Measurements from ENCODE around the gene SENP1. TPM values are rescaled to one million over a fixed set of nuclear protein-coding genes. Genes with fewer than 3 reads are reported as not detected.
"Not testable (repeated sequence)": the region's sequence is repeated elsewhere in the genome, so short reads cannot be mapped to it uniquely, and the experiment has no call there.

The SENP1 gene
- total and polyA plus RNA-seq, 4 donors = 3.5 to 30.8 (median 12.9) TPM

- Histone ChIP-seq H3K27me3 (ENCODE audit: control insufficient read depth in 3 of 3, insufficient read depth in 3 of 3, low read length in 2 of 3) (no peaks in the 10 kb centered on the region), H3K9ac (ENCODE audit: insufficient read depth in 1 of 2, low read length in 2 of 2) (peak within 1 kb of the TSS in 1 of 2 donors; percentile 73), H3K4me3 (peak within 1 kb of the TSS; percentile 79), H3K36me3 (ENCODE audit: control insufficient read depth in 4 of 4, insufficient read depth in 4 of 4, low read length in 4 of 4) (peaks cover 0 to 15% (median 5%) of the 10 kb centered on the region in 4 donors), H3K4me1 (ENCODE audit: control insufficient read depth in 5 of 5, insufficient read depth in 5 of 5, low read length in 5 of 5) (peaks cover 0 to 8% (median 4%) of the 10 kb centered on the region in 5 donors), H3K9me3 (ENCODE audit: control insufficient read depth in 4 of 4, insufficient read depth in 3 of 4, low read length in 3 of 4) (peaks cover 0 to 2% (median 0%) of the 10 kb centered on the region in 4 donors), H3K27ac (ENCODE audit: low read depth in 1 of 2, low read length in 1 of 2) (peak within 1 kb of the TSS; percentile 55 to 76)
- ATAC-seq (ENCODE audit: insufficient read depth, low FRiP score) = peak; percentile 96
- WGBS, 2 donors = 1% methylated on average over 20 of the region's 20 CpGs
- peak; percentile 89 to 96 (median 93) for DNase-seq
- TF ChIP-seq CTCF (IDR thresholded peaks at IDR 0.05; ENCODE audit: control extremely low read depth, extremely low read depth) = no peak
Observed at GRCh38 chr12:48119078-48119833, 13.4 kb upstream of the SENP1 start, which contains the start of gene PFKM. TSS of gene PFKM (plus strand) at chr12:48119364. CDS start at chr12:48122775, 3,411 bp downstream.

DNA sequence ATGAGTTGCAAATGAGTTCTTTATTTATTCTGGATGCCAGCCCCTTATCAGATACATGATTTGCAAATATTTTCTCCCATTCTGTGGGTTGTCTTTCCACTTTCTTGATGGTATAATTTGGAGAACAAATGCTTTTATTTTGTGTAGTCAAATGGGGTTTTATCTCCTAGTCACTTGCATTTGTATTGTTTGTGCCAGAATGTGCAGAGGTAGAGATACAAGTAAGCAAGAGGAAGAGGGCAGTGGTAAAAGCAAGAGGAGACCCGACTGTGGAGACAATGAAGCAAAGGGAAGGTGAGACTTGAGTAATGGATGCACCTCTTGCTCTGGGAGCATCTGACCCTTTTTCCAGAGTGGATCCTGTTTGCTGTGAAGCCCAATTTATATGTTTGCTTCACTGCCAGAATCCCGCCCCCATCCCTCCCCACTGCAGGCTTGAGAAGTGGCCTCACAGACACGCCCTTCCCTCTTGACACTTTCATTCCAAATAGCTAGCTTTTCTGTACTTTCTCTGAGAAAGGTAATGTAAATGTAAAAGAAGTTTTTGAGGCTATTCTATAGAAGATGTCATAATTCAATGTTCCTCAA lies 12.5 kb upstream of the SENP1 start:
- H3K9me3 ChIP-seq (ENCODE audit: control insufficient read depth in 4 of 4, insufficient read depth in 3 of 4, low read length in 3 of 4) = peaks cover 0 to 2% (median 0%) of the 10 kb centered on the region in 4 donors
- H3K27me3 ChIP-seq (ENCODE audit: control insufficient read depth in 3 of 3, insufficient read depth in 3 of 3, low read length in 2 of 3) = no peaks in the 10 kb centered on the region
- H3K4me3 ChIP-seq = no peak overlapping the region
- H3K36me3 ChIP-seq (ENCODE audit: control insufficient read depth in 4 of 4, insufficient read depth in 4 of 4, low read length in 4 of 4) = peaks cover 0 to 7% (median 4%) of the 10 kb centered on the region in 4 donors
- TF ChIP-seq CTCF (IDR thresholded peaks at IDR 0.05; ENCODE audit: control extremely low read depth, extremely low read depth) = no peak
- no peak overlapping the region for H3K27ac ChIP-seq (ENCODE audit: low read depth in 1 of 2, low read length in 1 of 2)
- no peak overlapping the region for H3K9ac ChIP-seq (ENCODE audit: insufficient read depth in 1 of 2, low read length in 2 of 2)
- WGBS, 2 donors = 34 to 49% methylated on average over 3 of the region's 3 CpGs
- no peak for ATAC-seq (ENCODE audit: insufficient read depth, low FRiP score)
- DNase-seq = peak in 2 of 3 donors; percentile 1 to 26
- peaks cover 0 to 8% (median 4%) of the 10 kb centered on the region in 5 donors for H3K4me1 ChIP-seq (ENCODE audit: control insufficient read depth in 5 of 5, insufficient read depth in 5 of 5, low read length in 5 of 5)

DNA sequence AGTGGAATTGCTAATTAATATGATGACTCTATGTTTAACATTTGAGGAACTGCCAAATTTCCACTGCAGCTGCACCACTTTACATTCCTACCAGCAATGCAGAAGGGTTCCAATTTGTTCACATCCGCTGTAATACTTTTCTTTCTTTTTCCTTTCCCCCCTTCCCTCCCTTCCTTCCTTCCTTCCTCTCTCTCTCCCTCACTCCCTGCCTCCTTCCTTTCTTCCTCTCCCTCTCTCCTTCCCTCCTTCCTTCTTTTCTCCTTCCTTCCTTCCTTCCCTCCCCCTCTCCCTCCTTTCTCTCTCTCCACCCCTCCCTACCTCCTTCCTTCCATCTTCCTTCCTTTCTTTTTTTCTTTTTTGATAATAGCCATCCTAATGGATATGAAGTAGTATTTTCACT lies 10.1 kb upstream of the SENP1 start:
- no peaks in the 10 kb centered on the region for H3K27me3 ChIP-seq (ENCODE audit: control insufficient read depth in 3 of 3, insufficient read depth in 3 of 3, low read length in 2 of 3)
- ATAC-seq (ENCODE audit: insufficient read depth, low FRiP score) (no peak), DNase-seq (no peak)
- H3K4me1 ChIP-seq (ENCODE audit: control insufficient read depth in 5 of 5, insufficient read depth in 5 of 5, low read length in 5 of 5) = peaks cover 0 to 8% (median 3%) of the 10 kb centered on the region in 5 donors
- 84 to 85% methylated on average over 1 of the region's 1 CpG for WGBS, 2 donors
- TF ChIP-seq CTCF (IDR thresholded peaks at IDR 0.05; ENCODE audit: control extremely low read depth, extremely low read depth) = no peak
- no peak overlapping the region for H3K9ac ChIP-seq (ENCODE audit: insufficient read depth in 1 of 2, low read length in 2 of 2)
- H3K27ac ChIP-seq (ENCODE audit: low read depth in 1 of 2, low read length in 1 of 2) = no peak overlapping the region
- H3K4me3 ChIP-seq = no peak overlapping the region
- H3K36me3 ChIP-seq (ENCODE audit: control insufficient read depth in 4 of 4, insufficient read depth in 4 of 4, low read length in 4 of 4) = no peaks in the 10 kb centered on the region
- no peaks in the 10 kb centered on the region for H3K9me3 ChIP-seq (ENCODE audit: control insufficient read depth in 4 of 4, insufficient read depth in 3 of 4, low read length in 3 of 4)

DNA sequence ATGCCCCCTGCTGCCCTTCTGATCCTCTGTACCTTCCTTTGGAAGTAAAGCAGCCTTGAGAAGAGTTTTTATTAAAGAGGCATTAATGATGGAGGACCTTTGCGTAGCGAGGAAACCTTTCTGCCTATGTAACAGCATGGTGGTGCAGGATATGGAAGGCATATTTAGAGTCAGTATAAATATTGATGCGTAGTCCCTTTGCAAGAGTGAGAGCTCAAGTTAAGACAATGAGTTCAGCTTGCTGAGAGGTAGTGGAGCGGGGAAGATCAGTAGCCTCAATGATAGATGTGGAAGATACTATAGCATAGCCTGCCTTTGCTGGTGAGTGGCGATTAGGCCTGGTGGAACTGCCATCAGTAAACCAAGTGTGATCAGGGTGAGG lies 5.4 kb upstream of the SENP1 start:
- not testable (repeated sequence) for H3K9me3 ChIP-seq (ENCODE audit: control insufficient read depth in 4 of 4, insufficient read depth in 3 of 4, low read length in 3 of 4); H3K27me3 ChIP-seq (ENCODE audit: control insufficient read depth in 3 of 3, insufficient read depth in 3 of 3, low read length in 2 of 3); ATAC-seq (ENCODE audit: insufficient read depth, low FRiP score); H3K4me1 ChIP-seq (ENCODE audit: control insufficient read depth in 5 of 5, insufficient read depth in 5 of 5, low read length in 5 of 5); H3K36me3 ChIP-seq (ENCODE audit: control insufficient read depth in 4 of 4, insufficient read depth in 4 of 4, low read length in 4 of 4); H3K4me3 ChIP-seq; H3K9ac ChIP-seq (ENCODE audit: insufficient read depth in 1 of 2, low read length in 2 of 2); DNase-seq; H3K27ac ChIP-seq (ENCODE audit: low read depth in 1 of 2, low read length in 1 of 2)
- WGBS, 2 donors = 97% methylated on average over 5 of the region's 5 CpGs
